Dermis blood vessel endothelial cell (primary cell): Measurements from ENCODE around the gene DRG1. TPM values are rescaled to one million over a fixed set of nuclear protein-coding genes. Genes with fewer than 3 reads are reported as not detected.
"Not testable (repeated sequence)": the region's sequence is repeated elsewhere in the genome, so short reads cannot be mapped to it uniquely, and the experiment has no call there.

Experiments used
- DNase-seq: peaks from one replicate; pipeline ENCODE4 v3.0.0; 2010
- total RNA-seq: library from RNA; depleted of rRNA; stranded (reverse); fragments of >200 nt; gene quantifications from 2 replicates; pipeline ENCODE4 v1.2.3, GENCODE V29; 2014

Gene DRG1
- total RNA-seq, 1 donor from 2014 or later: 75.7 TPM

DNA sequence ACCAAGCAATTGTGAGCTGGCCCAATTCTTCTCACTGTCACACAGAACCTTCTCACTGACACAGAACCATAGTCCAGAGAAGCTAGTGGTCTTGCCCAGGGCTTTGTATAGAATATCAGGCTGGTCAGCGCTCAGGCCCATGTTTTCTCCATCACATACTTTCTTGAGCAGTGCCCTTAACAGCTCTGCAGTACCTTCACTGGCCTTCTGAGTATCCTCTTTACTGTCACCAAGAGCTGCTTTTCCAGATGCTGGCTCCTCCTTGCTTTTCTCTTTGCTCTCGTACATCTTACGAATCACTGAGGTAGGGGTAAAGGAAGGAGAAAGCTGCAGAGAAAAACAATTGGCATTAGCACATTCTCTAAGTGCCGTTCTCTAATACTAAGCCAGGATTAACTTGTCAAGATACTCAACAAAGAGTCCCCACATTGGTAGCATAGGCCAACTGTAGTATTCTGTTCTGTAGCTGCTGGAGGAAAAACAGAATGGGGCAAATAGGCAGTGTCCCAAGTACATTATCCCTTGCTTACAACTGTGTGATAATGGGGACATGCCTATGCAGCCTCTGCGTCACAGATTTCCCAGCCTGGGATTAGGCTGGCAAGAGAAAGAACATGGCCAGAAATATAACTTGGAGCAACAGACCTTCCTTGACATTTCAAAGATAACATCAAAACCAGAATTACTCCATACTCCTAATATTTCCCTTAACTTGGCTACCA lies 43.5 kb downstream of the DRG1 start:
- DNase-seq: no peak

DNA sequence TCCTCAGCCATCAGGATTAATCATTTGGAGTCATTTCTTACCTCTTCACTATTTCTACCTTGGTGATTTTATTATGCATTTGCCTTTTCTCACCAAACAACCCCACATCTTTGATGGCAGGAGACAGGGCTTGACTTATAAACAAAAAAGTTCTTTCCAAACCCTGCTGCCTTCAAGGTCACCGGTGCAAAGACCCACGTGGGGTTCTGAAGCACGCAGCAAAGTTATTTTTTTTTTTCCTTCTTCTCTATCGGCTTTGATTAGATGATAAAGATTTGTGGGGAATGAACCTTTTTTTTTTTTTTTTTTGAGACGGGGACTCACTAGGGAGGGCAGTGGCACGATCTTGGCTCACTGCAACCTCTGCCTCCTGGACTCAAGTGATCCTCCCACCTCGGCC lies 44.1 kb downstream of the DRG1 start:
- DNase-seq: no peak

DNA sequence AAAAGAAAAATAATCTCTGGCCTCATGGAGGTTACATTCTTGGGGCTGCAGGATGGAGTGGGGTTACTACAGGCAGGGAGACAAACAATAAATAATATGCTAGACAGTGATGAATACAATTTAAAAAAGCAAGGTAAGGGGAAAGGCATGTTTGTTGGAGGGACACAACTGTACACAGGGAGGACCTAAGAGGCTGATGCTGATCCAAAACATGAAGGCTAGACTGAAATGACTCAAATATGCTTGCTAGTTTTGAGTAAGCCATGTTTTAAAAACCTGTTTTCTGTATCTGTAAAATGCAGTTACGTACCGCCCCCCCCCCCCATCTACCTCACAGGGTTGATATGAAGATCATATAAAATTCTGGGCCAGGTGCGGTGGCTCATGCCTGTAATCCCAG lies 46.2 kb downstream of the DRG1 start:
- no peak for DNase-seq

DNA sequence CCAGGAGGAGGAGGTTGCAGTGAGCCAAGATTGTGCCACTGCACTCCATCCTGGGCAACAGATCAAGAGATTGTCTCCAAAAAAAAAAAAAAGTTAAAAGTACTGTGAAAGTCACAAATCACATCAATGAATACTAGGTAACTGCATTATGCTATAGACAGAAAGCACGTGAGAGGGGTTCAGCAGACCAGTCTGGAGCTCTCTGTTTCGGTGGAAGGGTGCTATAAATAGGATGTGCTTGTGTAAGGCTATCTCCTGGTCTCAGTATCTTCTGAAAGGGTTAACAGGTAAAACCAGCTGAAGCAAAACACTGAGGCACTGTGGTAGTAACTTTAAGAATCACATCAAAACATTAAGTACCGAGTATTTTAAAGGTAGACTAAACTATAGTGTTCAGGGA lies 46.8 kb downstream of the DRG1 start:
- no peak for DNase-seq

DNA sequence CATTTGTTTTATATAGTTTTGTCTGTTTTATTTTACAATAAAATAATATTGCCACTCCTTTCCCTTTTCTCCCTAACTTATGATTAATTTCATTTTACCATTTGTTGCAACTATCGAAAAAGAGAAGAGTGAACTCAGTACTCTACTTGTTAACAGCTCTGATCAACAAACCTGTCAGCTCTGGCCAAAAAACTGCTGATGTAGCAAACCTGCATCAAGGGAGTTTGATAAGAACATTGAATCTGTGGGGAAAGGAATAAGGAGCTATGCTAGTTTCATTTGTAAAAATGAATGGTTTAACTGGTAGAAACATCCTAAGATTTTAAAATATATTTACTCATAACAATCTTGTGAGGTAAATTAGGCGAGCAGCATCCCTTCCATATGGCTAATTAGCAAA lies 47.4 kb downstream of the DRG1 start:
- DNase-seq: no peak

DNA sequence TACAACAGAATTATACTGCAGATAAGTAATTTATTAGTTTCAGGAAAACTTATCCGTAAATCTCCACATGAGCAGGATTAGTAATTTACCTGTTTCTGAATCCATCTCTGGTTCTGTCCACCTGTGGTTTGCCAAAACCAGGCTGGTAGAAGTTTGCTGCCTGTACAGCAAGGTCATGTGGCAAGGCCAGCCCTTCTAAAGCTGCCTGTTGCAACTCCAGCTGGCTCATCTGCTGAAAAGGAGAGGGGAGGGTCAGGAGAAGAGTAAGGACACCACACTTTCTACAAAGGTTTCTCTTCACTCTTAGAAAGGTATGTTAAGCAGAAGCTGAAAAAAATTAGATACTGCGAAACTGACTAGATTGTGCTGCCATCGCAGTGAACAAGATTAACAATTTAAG lies 47.9 kb downstream of the DRG1 start:
- DNase-seq: no peak

DNA sequence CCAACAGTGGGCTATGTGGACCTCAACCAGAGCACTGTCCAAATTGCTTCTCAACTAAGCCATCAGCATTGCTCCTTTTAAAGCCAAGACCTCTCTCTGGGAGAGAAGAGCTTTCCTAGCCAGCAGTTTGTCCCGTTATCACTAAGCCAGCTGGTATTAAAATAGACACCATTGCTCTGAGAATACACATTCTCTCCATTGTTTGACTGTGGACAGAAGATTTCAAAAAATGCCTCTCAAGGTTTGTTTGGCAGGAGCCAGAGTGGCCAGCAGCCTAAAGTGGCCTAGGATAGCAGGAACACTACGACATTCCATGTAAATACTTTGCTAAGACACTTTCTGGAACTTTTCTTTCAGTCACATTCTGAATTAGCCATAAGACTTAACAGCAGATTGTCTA lies 49.0 kb downstream of the DRG1 start:
- DNase-seq: no peak

DNA sequence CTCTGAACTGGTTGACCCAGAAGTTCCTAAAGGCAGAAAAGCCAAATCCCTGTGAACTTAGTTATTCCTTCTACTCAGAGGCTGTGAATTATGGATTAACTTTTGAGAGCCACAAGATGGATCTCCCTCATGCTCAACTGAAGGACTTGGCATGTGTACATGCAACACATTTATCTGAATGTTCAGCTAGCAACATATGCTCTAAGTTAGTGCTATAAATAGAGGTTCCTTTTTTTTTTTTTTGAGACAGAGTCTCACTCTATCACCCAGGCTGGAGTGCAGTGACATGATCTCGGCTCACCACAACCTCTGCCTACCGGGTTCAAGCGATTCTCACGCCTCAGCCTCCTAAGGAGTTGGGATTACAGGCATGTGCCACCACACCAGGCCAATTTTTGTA lies 50.1 kb downstream of the DRG1 start:
- no peak for DNase-seq

DNA sequence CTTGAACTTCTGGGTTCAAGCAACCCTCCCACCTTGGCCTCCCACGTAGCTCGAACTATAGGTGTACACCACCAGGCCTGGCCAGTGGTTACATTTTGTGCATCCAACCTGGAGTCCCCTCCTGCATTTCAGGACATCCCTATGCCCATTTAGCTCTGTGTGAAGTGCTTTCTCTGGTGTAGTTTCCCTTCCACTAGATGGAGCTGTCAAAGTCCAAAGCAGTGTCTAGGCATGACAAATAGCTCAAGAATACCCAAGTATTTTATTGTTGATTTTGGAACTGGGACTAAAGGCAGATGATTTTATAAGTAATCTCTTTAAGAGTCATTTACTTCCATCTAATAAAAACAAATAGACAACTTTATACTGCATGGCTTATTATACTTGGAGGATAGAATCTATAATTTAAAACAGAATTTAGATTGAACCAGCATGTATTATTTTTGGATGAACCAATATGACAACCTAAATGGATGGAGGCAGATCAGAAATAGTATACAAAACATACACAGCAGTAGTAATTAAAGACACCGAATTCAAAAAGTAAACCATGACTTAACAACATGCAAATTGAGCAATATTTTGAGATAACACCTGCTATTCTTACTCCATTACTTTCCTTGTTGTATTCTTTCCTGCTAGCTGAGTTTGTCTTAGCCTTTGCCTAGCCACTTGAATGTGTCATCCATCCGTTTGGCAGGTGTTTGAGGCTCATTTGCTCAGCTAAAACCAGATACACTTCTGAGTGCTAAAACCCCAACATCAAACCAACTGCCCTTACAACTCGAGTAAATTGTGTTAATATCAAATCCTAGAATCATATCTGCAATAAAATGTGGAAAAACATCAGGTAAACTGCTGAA lies 52.5 kb downstream of the DRG1 start:
- peak; percentile 75 for DNase-seq

DNA sequence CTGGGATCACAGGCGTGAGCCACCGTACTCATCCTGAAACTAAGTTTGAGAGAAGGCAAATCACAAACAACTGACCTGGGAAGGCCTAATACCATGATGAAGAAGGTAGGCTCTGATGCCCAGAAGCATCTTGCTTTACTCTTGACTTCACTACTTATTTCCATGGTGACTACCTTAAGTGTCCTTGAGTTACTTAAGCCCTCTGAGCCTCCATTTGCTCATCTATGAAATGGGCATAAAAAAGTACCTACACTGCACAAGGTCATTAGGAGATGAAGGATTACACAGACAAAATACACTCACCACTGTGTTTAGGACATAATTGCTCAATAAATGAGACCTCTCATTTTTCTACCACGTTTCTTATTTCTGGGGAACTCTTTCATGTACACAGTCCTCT lies 62.3 kb downstream of the DRG1 start:
- DNase-seq: no peak

DNA sequence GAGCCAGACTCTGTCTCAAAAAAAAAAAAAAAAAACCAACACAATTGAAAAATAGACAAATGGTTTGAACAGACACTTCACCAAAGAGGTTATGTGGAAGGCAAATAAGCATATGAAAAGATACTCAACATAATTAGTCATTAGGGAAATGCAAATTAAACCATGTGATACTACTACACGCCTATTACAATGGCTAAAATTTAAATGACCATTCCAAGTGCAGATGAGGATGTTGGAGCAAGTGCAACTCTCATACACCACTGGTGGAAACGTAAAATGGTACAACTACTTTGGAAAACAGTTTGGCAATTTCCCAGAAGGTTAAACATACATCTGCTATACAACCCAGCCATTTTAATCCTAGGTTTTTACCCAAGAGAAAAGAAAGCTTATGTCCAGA lies 65.9 kb downstream of the DRG1 start:
- no peak for DNase-seq

DNA sequence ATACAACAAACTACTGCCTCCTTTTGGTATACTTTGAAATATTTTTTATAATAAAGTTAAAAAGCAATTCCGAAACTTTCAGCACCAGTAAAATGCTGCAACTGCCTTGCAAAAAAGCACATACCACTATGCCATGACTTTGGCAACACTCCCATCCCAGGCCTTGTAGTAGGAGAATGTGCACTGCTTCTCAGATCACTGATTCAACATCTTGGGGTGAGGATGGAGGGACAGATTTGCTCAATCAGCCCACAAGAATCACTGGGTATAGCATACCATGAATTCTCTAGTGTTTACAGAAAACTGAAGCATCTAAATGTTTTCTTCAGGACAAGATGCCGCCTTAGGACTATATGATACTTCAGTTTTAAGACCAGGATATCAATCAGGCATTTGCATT lies 75.3 kb downstream of the DRG1 start:
- DNase-seq: no peak

DNA sequence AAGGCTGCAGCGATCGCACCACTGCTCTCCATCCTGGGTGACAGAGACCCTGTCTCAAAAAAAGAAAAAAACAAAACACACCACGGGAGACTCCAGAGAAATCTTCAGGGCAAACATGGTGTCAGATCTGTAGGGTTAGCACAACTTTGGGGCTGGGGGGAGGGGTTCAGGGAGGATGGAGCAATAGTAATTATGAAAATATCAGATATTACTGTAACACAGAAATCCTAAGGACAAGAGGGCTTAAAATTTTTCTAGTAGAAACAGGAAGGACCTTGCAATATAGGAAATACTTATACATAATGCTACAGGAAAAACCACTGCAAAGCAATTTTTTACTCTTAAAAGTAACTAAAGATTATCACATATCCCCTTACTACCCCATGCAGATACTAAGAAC lies 76.4 kb downstream of the DRG1 start:
- no peak for DNase-seq

DNA sequence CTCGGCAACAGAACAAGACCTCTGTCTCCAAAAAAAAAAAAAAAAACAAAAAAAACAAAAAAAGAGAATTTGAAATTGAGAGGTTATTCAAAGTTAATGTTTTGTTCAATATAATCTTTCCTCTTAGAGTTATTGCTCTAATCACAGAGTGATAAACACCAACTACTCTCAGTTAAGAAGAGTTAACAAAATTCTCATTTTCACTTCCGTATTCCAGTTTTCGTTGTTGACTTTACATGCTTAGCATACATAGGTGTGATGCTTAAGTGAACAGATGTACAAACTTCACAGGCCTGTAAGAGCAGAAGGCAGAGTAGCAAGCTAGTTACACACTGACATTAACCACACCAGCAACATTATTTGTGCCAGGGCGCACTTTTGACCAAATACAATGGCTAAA lies 77.9 kb downstream of the DRG1 start:
- DNase-seq: no peak

DNA sequence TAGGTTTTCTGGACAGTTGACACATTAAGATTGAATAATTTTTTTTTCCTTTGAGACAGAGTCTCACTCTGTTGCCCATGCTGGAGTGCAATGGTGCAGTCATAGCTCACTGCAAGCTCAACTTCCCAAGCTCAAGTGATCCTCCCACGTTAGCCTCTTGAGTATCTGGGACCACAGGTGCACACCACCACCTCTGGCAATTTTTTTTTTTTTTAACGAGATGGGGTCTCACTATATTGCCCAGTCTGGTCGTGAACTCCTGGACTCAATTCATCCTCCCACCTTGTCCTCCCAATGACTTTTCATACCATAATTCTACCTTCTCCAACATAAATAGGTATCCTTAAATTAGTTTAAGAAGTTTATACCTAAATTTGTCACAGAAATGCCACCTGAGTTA lies 81.7 kb downstream of the DRG1 start:
- DNase-seq: no peak

DNA sequence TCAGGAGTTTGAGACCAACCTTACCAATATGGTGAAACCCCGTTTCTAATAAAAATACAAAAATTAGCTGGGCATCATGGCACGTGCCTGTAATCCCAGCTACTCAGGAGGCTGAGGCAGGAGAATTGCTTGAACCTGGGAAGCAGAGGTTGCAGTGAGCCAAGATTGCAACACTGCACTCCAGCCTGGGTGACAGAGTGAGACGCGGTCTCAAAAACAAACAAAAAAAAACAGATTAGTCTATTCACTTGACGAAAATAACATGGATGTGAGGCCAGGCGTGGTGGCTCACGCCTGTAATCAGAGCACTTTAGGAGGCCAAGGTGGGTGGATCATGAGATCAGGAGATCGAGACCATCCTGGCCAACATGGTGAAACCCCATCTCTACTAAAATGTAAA lies 83.1 kb downstream of the DRG1 start:
- DNase-seq: not testable (repeated sequence)

Other genes with a start within 250 kb of the DRG1 start
- 30.3 and 34.3 TPM in 2 replicates for gene RNF185, start 239.4 kb upstream of the DRG1 start, total RNA-seq
- 94.0 and 103 TPM in 2 replicates for gene LIMK2, start 187.3 kb upstream of the DRG1 start, total RNA-seq
- 15.4 and 17.2 TPM in 2 replicates for gene PIK3IP1, start 107.1 kb upstream of the DRG1 start, total RNA-seq
- 17.0 and 20.3 TPM in 2 replicates for gene PATZ1, start 53.3 kb upstream of the DRG1 start, total RNA-seq
- gene EIF4ENIF1, start 90.2 kb downstream of the DRG1 start, total RNA-seq: 10.4 and 11.2 TPM in 2 replicates
- 17.9 and 23.6 TPM in 2 replicates for gene SFI1, start 96.9 kb downstream of the DRG1 start, total RNA-seq